Natural killer cell (primary cell): Measurements from ENCODE around the gene CX3CL1. TPM values are rescaled to one million over a fixed set of nuclear protein-coding genes. Genes with fewer than 3 reads are reported as not detected.

Experiments
- ATAC-seq, 3 donors: fragments of 150-1000 bp in 2 of 3; fragments of 200-7000 bp in 1 of 3; cut with Tn5 transposase; 1 replicate in 1 of 3; 2 replicates in 2 of 3; pipeline ENCODE4 v1.10.0; 2021; ENCODE audit warnings: mild to moderate bottlenecking in 2 of 3, moderate library complexity in 2 of 3
- DNase-seq, 2 donors: peaks; one replicate each; pipeline versions ENCODE4 v3.0.0 to v3.0.0-alpha.2; 2013 to 2021; ENCODE audit warnings: mixed read lengths in 1 of 2
- H3K27ac ChIP-seq: one replicate; pipeline ENCODE4 v1.5.1; 2013; ENCODE audit warnings: mild to moderate bottlenecking, low read length
- H3K27me3 ChIP-seq: one replicate; pipeline ENCODE4 v1.6.1; 2013; ENCODE audit warnings: low read length; ENCODE audit not compliant: control insufficient read depth, insufficient read depth
- H3K36me3 ChIP-seq: one replicate; pipeline ENCODE4 v1.6.1; 2013; ENCODE audit warnings: low read length; ENCODE audit not compliant: control insufficient read depth, insufficient read depth
- H3K4me1 ChIP-seq: one replicate; pipeline ENCODE4 v1.6.1; 2013; ENCODE audit warnings: low read length; ENCODE audit not compliant: control insufficient read depth, insufficient read depth
- H3K4me3 ChIP-seq: one replicate; pipeline ENCODE4 v1.5.1; 2013; ENCODE audit warnings: low read length
- H3K9me3 ChIP-seq: one replicate; pipeline ENCODE4 v1.6.1; 2013; ENCODE audit warnings: low read length; ENCODE audit not compliant: control insufficient read depth, insufficient read depth
- H3K27ac Mint-ChIP-seq, 2 donors: one replicate each; pipeline ENCODE4 v1.8.0; 2022; ENCODE audit warnings: mild to moderate bottlenecking in 2 of 2, mixed read lengths in 2 of 2, moderate library complexity in 1 of 2
- H3K27me3 Mint-ChIP-seq, 2 donors: one replicate each; pipeline ENCODE4 v1.8.0; 2022; ENCODE audit warnings: low read depth in 2 of 2, mixed read lengths in 2 of 2
- H3K36me3 Mint-ChIP-seq: one replicate; pipeline ENCODE4 v1.8.0; 2022; ENCODE audit warnings: mixed read lengths
- H3K4me1 Mint-ChIP-seq, 2 donors: one replicate each; pipeline ENCODE4 v1.8.0; 2022; ENCODE audit warnings: mixed read lengths in 2 of 2
- H3K4me3 Mint-ChIP-seq: one replicate; pipeline ENCODE4 v1.8.0; 2022; ENCODE audit warnings: mild to moderate bottlenecking, moderate library complexity, mixed read lengths
- H3K9me3 Mint-ChIP-seq, 2 donors: one replicate each; pipeline ENCODE4 v1.8.0; 2022; ENCODE audit warnings: mixed read lengths in 2 of 2
- WGBS: methylation state at CpG from one replicate; pipeline ENCODE4 v1.1.7; 2013; ENCODE audit warnings: missing lambda C conversion rate; ENCODE audit not compliant: insufficient coverage; 5-methylcytosine and 5-hydroxymethylcytosine counted together
- intact Hi-C: fragments of 100-400 bp; cut with micrococcal nuclease; formaldehyde crosslinking; loops from one replicate; pipeline ENCODE4 v1.14.2; 2022
- total RNA-seq, 4 donors: library from RNA; stranded (reverse); fragments of 120-200 nt in 1 of 4; gene quantifications; one replicate each; pipeline versions ENCODE4 v1.2.3 to v1.2.4, GENCODE V29; 2013 to 2022
- TF ChIP-seq, protein P1 (sequence below): fragments of 200-600 bp; IDR thresholded peaks from one replicate; pipeline ENCODE4 v1.8.0; 2022; ENCODE audit warnings: antibody characterized with exemption

The CX3CL1 gene
- total RNA-seq, 3 donors from 2014 or later (not counting 1 experiment from before 2014, with no cell fraction given), result not detected

- WGBS, result 92% methylated on average over 7 of the region's 7 CpGs
- no peak overlapping the region for H3K4me3 Mint-ChIP-seq
- H3K9me3 ChIP-seq, result no peaks in the 10 kb centered on the region
- DNase-seq (no peak), ATAC-seq (no peak)
- no peaks in the 10 kb centered on the region for H3K4me1 Mint-ChIP-seq
- H3K36me3 Mint-ChIP-seq, result peaks cover 20% of the 10 kb centered on the region
- H3K36me3 ChIP-seq, result peaks cover 31% of the 10 kb centered on the region
- no peak overlapping the region for H3K27ac ChIP-seq
- H3K27ac Mint-ChIP-seq, result no peak overlapping the region
- H3K9me3 Mint-ChIP-seq, result no peaks in the 10 kb centered on the region
- intact Hi-C loops, result no loop called here
- no peaks in the 10 kb centered on the region for H3K27me3 ChIP-seq
- no peaks in the 10 kb centered on the region for H3K4me1 ChIP-seq
- H3K4me3 ChIP-seq, result no peak overlapping the region
- TF ChIP-seq, protein P1, sequence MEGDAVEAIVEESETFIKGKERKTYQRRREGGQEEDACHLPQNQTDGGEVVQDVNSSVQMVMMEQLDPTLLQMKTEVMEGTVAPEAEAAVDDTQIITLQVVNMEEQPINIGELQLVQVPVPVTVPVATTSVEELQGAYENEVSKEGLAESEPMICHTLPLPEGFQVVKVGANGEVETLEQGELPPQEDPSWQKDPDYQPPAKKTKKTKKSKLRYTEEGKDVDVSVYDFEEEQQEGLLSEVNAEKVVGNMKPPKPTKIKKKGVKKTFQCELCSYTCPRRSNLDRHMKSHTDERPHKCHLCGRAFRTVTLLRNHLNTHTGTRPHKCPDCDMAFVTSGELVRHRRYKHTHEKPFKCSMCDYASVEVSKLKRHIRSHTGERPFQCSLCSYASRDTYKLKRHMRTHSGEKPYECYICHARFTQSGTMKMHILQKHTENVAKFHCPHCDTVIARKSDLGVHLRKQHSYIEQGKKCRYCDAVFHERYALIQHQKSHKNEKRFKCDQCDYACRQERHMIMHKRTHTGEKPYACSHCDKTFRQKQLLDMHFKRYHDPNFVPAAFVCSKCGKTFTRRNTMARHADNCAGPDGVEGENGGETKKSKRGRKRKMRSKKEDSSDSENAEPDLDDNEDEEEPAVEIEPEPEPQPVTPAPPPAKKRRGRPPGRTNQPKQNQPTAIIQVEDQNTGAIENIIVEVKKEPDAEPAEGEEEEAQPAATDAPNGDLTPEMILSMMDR, result no peak
- H3K27me3 Mint-ChIP-seq, result no peaks in the 10 kb centered on the region
Measured at GRCh38 chr16:57426356-57426755, 54.1 kb downstream of the CX3CL1 start.

GRCh38 chr16:57427307-57427706 lies 55.0 kb downstream of the CX3CL1 start:
- Mint-ChIP-seq H3K4me3 (no peak overlapping the region), H3K27me3 (no peaks in the 10 kb centered on the region), H3K4me1 (no peaks in the 10 kb centered on the region), H3K27ac (peak overlapping the region in 1 of 2 donors; percentile 24), H3K36me3 (peaks cover 20% of the 10 kb centered on the region), H3K9me3 (no peaks in the 10 kb centered on the region)
- H3K27me3 ChIP-seq, result no peaks in the 10 kb centered on the region
- ATAC-seq (no peak), DNase-seq (no peak)
- H3K4me1 ChIP-seq, result no peaks in the 10 kb centered on the region
- intact Hi-C loops, result no loop called here
- WGBS, result 100% methylated on average over 7 of the region's 8 CpGs
- no peaks in the 10 kb centered on the region for H3K9me3 ChIP-seq
- TF ChIP-seq, protein P1, result no peak
- H3K4me3 ChIP-seq, result no peak overlapping the region
- H3K27ac ChIP-seq, result no peak overlapping the region
- peaks cover 41% of the 10 kb centered on the region for H3K36me3 ChIP-seq

- intact Hi-C loops, result no loop called here
- no peaks in the 10 kb centered on the region for H3K9me3 Mint-ChIP-seq
- no peaks in the 10 kb centered on the region for H3K4me1 Mint-ChIP-seq
- H3K36me3 Mint-ChIP-seq, result peaks cover 20% of the 10 kb centered on the region
- ATAC-seq (no peak), DNase-seq (no peak)
- no peaks in the 10 kb centered on the region for H3K9me3 ChIP-seq
- no peak overlapping the region for H3K4me3 ChIP-seq
- no peaks in the 10 kb centered on the region for H3K4me1 ChIP-seq
- no peak overlapping the region for H3K4me3 Mint-ChIP-seq
- H3K27me3 ChIP-seq, result no peaks in the 10 kb centered on the region
- H3K27ac Mint-ChIP-seq, result peak overlapping the region in 1 of 2 donors; percentile 24
- H3K27me3 Mint-ChIP-seq, result no peaks in the 10 kb centered on the region
- no peak overlapping the region for H3K27ac ChIP-seq
- peaks cover 46% of the 10 kb centered on the region for H3K36me3 ChIP-seq
- TF ChIP-seq, protein P1, result no peak
Measured at GRCh38 chr16:57427824-57428223, 55.5 kb downstream of the CX3CL1 start.

GRCh38 chr16:57430955-57431354 lies 58.7 kb downstream of the CX3CL1 start:
- DNase-seq, result no peak
- Histone ChIP-seq H3K27ac (no peak overlapping the region), H3K27me3 (no peaks in the 10 kb centered on the region), H3K4me3 (no peak overlapping the region), H3K9me3 (no peaks in the 10 kb centered on the region), H3K36me3 (peaks cover 77% of the 10 kb centered on the region), H3K4me1 (no peaks in the 10 kb centered on the region)
- H3K36me3 Mint-ChIP-seq, result peaks cover 20% of the 10 kb centered on the region
- no peak overlapping the region for H3K4me3 Mint-ChIP-seq
- over 99% methylated on average over 5 of the region's 5 CpGs for WGBS
- ATAC-seq, result no peak
- no peak overlapping the region for H3K27ac Mint-ChIP-seq
- H3K27me3 Mint-ChIP-seq, result no peaks in the 10 kb centered on the region
- TF ChIP-seq, protein P1, result no peak
- intact Hi-C loops, result no loop called here
- H3K4me1 Mint-ChIP-seq, result no peaks in the 10 kb centered on the region
- no peaks in the 10 kb centered on the region for H3K9me3 Mint-ChIP-seq
